ENCODE results near the gene JARID2.

DNA sequence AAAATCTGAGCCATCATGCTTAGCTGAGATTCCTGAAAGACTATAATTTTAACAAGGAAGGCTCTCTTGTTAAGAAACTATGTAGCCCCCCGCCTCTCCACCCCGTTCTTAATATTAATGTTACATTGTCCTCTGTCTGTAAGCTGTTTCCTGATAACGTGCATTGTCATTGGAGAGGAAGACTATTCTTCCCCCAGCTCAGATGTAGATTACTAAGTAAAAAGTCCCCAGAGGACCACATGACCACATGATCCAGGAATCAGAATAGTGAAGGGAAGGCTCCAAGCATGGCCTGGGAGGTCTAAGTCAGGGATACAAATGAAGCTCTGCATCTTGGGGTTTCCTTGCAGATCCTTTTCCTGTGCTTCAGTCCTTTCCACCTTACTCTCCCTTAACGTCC lies 106.4 kb downstream of the JARID2 start:
- TF ChIP-seq, protein P1, sequence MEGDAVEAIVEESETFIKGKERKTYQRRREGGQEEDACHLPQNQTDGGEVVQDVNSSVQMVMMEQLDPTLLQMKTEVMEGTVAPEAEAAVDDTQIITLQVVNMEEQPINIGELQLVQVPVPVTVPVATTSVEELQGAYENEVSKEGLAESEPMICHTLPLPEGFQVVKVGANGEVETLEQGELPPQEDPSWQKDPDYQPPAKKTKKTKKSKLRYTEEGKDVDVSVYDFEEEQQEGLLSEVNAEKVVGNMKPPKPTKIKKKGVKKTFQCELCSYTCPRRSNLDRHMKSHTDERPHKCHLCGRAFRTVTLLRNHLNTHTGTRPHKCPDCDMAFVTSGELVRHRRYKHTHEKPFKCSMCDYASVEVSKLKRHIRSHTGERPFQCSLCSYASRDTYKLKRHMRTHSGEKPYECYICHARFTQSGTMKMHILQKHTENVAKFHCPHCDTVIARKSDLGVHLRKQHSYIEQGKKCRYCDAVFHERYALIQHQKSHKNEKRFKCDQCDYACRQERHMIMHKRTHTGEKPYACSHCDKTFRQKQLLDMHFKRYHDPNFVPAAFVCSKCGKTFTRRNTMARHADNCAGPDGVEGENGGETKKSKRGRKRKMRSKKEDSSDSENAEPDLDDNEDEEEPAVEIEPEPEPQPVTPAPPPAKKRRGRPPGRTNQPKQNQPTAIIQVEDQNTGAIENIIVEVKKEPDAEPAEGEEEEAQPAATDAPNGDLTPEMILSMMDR (IDR thresholded peaks at IDR 0.05): no peak
- TF ChIP-seq POLR2A (IDR thresholded peaks at IDR 0.05): no peak

Data from Peyer's patch (tissue), 4 donors.